Raji (cell line): ENCODE data around the gene ABHD17A.

Experiments used
- POLR2A ChIP-seq: IDR thresholded peaks from 2 replicates; pipeline ENCODE4 v1.6.1; 2011; ENCODE audit warnings: low read depth, low read length, control low read depth; ENCODE audit not compliant: insufficient read depth

The ABHD17A gene

DNA sequence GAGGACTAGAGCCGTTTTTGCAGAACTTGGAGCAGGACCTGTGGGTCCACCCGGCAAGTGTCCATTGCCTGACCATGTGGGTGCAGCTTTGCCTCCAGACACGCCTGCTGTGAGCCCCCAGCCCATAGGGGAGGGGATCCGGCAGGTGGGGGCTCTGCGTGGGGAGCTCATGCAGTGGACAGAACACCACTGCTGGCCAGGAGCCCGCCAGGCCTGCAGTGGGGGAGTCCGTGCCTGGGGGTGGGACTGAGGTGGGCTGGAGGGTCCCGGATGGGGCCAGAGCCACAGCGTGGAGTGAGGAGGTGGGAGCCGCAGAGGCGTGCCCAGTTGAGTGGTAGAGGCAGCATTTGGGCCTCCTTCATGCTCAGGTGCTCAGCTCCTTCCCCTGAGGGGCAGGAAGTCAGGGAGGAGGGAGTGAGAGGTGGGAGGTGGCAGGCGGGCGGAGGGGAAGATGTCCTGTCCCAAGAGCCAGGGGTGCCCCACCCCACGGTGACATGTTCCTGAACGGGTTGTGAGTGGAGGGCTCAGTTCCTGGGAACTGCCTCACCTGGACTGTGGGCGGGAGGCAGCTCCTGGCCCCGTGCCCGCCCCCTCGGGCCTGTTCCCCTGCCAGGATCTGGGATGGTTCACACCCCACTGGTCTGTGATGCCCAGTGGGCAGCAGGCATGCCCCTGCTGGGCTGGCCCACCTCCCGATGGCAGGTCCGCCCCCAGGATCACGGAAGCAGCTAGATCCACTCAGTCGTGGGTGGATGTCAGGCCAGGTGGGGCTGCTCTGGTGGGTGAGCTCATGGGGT, 28.7 kb upstream of the ABHD17A start:
- TF ChIP-seq POLR2A: no peak

DNA sequence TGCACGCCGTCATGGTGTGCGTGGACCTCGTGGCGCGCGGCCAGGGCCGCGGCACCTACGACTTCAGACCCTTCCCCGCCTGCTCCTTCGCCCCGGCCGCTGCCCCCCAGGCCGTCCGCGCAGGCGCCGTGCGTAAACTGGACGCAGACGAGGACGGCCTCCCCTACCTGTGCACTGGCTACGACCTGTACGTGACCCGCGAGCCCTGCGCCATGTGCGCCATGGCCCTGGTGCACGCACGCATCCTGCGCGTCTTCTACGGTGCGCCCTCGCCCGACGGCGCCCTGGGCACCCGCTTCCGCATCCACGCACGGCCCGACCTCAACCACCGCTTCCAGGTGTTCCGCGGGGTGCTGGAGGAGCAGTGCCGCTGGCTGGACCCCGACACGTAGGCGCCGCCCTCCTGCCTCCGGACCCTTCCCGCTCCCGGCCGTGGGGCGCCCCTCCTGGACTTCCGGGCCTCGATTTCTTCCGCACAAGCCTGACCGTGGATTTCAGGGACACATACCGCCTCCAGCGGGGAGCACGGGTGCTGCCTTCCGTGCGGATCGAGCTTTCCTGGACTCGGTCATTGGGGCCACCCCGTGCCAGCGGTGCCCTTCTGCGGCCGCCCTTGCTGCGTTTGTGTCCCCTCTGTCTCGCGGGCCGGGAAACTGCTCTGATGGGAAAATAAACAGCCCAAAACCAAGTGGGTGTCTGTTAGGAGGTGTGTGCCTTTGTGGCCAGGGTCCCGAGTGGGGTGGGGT, 27.6 kb upstream of the ABHD17A start:
- no peak for TF ChIP-seq POLR2A

DNA sequence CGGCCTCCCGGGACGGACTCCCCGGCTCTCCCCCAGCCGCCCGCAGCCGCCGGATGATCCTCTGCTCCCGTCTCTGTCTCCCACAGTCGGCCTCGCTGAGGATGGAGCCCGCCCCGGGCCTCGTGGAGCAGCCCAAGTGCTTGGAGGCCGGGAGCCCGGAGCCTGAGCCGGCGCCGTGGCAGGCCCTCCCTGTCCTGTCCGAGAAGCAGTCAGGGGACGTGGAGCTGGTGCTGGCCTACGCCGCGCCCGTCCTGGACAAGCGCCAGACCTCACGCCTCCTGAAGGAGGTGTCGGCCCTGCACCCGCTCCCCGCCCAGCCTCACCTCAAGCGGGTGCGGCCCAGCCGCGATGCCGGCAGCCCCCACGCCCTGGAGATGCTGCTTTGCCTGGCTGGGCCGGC, 26.7 kb upstream of the ABHD17A start:
- TF ChIP-seq POLR2A: no peak

DNA sequence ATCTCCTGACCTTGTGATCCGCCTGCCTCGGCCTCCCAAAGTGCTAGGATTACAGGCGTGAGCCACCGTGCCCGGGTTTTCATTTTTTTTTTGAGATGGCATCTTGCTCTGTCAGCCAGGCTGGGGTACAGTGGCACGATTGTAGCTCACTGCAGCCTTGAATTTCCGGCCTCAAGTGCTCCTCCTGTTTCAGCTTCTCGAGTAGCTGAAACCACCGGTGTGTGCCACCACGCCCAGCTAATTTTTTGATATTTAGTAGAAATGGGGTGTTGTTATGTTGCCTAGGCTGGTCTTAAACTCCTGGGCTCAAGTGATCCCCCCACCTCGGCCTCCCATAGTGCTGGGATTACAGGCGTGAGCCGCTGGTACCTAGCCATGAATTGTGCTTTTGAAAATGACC, 25.8 kb upstream of the ABHD17A start:
- no peak for TF ChIP-seq POLR2A

DNA sequence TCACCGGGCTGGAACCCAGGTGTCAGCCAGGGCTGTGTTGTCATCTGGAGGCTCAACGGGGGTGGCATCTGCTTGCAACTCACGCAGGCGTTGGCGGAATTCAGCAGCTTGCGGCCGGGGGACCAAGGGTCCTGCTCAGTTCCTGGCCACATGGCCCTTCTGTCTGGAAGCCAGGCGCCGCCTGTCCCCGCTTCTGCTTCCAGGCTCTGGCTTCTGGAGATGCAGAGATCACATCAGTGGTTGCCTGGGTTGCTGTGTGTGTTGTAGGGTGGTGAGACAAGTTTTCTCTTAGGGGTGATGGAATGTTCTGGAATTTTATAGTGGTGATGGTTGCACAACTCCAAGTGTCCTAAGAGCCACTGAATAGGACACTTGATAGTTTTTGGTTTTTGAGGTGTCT, 24.9 kb upstream of the ABHD17A start:
- TF ChIP-seq POLR2A: no peak

DNA sequence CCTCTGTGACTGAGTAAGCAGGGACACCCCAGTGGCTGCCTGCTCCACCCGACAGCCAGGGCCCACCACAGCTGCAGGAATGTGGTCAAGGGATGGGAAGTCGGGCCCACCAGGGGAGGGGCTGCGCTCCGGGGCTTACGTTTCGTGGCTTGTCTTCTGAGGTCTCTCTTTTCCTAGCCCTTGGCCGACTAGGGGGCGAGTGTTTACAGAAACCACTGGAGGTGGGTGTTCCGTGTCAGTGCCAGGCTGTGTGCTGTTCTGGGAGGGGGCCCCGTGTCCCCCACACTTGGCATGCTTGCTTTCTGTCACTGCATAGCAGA, 24.4 kb upstream of the ABHD17A start:
- TF ChIP-seq POLR2A: no peak

DNA sequence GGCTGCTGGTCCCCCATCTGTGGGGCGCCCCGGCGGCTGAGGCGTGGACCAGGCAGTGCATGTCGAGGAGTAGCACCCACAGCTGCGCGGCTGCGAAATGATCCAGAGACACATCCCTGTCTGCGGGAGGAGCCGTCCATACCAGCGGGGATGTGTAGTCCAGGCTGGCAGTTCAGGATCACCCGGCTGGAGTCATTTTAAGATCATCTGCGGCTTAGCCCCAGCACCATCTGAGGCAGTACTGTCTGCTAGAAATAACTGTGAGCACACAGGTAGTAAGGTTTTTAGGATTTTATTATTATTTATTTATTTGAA, 23.0 kb upstream of the ABHD17A start:
- TF ChIP-seq POLR2A: no peak

DNA sequence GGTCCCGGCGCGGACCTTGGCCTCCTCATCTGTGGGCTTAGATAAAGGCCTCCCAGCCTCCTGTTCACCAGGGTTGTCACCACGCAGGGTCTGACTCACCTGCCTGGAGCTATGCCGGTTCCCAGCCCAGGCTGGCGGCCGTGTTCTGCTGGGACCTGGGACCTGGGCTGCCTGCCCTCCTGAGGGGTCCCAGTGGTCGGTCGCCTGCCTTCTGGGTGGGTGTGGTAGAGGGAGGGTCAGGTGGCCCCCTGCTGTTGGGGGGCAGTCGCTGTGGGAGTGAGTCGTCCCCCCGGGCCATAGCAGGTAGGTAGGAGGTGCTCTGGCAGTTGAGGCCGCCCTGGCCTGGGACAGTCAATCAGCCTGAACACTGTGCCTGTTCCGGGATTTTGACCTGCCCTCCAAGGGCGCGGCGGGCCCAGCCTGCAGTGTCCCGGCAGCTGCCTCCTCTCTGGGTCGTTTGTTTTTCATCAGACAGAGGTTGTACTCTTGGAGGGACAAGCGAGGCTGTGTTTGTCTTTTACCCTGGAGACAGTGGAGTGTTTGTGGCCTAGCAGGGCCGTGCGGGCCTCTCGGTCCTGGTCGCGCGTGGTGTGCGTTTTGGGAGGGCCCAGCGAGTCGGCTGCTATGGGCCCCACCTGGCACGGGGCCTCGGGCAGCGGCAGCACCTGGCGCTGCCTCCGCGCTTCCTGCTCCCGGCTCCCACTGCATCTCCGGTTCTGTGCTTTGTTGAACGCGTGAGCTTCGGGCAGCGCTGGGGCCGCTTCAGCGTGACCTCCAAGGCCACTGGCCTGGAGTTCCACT, 22.5 kb upstream of the ABHD17A start:
- no peak for TF ChIP-seq POLR2A

DNA sequence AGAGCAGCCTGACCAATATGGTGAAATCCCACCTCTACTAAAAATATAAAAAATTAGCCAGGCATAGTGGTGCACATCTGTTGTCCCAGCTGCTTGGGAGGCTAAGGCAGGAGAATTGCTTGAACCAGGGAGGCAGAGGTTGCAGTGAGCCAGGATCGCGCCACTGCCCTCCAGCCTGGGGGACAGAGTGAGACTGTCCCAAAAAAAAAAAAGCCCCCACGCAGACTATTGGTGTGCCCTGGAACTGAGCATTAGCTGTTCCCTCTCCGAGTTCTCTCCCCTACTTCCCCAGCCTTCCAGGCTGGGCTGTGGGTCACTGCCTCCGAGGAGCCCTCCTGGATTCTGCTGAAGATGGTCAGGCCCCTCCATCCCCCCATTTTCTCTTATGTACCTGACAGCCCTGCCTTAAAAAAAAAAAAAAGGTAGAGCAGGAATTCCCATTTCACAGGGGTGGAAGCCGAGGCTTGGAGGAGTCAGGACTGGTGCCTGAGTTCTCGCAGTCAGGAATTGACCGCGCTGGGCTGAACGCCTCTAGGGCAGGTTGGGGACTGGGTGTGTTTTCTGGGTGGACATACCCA, 21.8 kb upstream of the ABHD17A start:
- no peak for TF ChIP-seq POLR2A

DNA sequence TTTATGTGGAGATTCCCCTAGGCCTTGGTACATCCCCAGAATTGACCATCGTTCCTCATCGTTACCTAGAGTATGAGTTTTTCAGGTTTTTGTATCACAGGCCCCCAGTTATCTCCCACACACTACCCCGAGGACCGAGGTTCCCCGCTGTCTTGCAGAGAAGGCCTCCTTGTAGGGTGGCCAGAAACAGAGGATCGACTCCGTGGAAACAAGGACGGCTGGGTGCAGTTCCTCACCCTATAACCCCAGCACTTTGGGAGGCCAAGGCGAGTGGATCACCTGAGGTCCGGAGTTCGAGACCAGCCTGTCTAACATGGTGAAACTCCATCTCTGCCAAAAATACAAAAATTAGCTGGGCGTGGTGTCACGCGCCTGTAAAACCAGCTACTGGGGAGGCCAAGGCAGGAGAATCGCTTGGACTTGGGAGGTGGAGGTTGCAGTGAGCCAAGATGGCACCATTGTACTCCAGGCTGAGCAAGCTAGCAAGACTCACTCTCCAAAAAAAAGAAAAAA, 20.6 kb upstream of the ABHD17A start:
- no peak for TF ChIP-seq POLR2A

DNA sequence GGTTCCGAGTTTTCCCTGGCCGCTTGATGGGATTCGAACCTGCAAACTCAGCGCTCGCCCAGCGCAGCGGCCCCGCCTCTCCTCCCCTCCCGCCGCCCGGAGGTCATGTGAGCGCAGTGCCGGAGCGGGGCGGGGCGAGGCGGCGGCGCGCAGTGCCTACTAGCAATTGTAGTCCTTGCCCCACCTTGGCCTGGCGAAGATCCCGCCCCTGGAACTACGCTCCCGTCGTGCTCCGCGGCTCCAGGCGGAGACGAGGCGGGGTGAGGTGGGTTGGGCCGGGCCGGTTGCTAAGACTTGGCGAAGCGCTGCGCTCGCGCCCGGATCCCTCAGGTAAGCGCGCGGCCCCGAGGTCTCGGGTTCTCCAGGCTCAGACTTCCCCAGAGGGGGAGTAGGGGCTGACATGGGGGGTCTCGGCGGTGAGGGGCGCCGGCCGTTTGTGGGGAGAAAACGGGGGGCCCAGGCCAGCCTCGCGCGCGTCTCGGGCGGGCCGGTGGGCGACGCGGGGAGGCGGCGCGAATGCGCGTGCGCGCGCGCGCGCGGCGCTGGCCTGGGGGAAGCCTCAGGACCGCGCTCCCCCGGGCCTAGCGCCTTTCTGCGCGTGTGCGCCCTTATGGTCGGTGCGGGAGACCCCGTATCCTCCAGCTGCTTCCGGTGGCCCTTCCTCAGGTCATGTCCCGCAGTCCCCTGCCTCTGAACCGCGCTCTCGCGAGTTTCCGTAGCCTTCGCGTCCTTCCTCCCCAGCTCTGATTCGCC, 20.0 kb upstream of the ABHD17A start, which contains the start of the genes ADAT3 and SCAMP4:
ADAT3 (plus strand) TSS at position 290 of the 753 bp plus-strand sequence. CDS start 6,649 bp downstream, outside the sequence.
SCAMP4 (plus strand) TSS at position 290 of the 753 bp plus-strand sequence. CDS start 9,621 bp downstream, outside the sequence.
- TF ChIP-seq POLR2A: peak; percentile 73

DNA sequence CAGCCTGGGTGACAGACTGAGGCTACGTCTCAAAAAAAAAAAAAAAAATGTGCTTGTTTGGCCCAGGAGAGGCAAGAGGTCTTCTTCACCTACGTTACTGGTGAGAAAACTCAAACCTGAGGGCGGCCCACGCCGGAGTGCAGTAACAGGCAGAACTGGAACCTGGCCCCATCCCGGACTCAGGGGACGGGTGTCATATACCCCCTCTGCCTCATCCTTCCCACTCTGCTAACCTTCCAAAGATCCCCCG, 19.5 kb upstream of the ABHD17A start:
- TF ChIP-seq POLR2A: no peak

DNA sequence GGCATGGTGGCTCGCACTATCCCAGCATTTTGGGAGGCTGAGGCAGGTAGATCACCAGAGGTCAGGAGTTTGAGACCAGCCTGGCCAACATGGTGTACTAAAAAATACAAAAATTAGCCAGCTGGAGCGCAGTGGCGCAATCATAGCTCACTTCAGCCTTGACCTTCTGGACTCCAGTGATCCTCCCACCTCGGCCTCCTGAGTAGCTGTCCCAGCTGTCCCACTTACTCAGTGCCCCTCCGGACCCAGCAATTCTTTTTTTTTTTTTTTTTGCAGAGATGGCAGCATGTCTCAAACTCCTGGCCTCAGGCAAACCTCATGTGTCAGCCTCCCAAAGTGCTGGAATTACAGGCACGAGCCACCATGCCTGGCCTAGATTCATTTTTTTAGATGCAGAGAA, 17.6 kb upstream of the ABHD17A start:
- no peak for TF ChIP-seq POLR2A

DNA sequence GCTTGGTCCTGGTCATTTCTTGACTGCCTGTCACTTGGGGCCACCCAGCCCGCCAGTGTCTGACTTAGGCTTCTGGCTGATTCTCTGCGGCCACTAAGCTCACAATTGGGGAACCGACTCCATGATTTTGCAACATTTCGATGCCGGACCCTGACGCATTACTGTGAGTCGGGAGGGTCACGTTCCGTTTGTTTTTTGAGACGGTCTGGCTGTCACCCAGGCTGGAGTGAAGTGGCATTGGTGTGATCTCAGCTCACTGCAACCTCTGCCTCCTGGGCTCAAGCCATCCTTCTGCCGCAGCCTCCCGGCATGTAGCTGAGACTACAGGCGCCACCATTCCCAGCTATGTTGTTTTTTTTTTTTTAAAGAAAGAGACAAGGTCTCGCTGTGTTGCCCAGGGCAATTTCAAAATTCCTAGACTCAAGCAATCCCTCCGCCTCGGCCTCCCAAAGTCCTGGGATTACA, 16.7 kb upstream of the ABHD17A start:
- TF ChIP-seq POLR2A: no peak

DNA sequence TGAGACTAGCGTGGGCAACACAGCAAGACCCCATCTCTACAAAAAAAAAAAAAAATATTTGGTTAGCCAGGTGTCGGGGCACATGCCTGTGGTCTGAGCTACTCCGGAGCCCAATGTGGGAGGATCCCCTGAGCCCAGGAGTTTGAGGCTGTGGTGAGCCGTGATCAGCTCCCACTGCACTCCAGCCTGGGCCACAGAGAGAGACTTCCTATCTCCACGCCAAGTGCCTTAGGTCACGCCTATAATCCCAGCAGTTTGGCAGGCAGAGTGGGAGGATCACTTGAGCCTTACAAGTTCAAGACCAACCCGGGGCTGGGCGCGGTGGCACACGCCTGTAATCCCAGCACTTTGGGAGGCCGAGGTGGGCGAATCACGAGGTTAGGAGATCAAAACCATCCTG, 11.2 kb upstream of the ABHD17A start:
- TF ChIP-seq POLR2A: no peak
